ENCODE results near the gene RHBDL2. TPM values are rescaled to one million over a fixed set of nuclear protein-coding genes. Genes with fewer than 3 reads are reported as not detected.

Gene RHBDL2
- total RNA-seq, 2 donors from 2014 or later: not detected

DNA sequence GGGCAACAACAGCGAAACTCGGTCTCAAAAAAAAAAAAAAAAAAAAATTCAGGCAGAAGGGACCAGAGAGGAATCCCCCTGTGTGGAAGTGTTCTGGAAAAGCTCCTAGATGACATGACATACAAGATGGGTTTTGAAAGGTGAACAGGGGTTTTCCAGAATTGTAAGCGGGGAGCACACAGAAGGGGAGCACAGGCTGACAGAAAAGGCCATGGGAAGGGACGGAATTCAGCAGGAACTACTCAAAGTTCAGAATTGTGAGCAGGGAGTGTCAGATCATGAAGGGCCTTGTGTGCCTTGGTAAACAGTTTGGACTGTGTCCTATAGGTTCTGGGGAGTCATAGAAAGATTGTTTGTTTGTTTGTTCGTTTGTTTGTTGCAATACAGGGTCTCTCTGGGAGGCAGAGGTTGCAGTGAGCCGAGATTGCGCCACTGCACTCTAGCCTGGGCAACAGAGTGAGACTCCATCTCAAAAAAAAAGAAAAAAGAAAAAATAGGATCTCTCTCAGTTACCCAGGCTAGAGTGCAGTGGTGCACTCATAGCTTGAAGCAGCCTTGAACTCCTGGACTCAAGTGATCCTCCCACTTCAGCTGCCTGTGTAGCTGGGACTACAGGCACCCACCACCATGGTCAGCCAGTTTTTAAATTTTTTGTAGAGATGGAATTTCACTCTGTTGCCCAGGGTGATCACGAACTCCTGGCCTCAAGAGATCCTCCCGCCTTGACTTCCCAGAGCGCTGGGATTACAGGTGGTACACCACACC, 1.2 kb upstream of the RHBDL2 start:
- H3K27ac Mint-ChIP-seq: no peak overlapping the region
- WGBS, 2 experiments (ENCODE audit: insufficient coverage in 1 of 2, insufficient read length in 1 of 2): 93 to 96% methylated on average over 8 to 10 of the region's 10 CpGs

DNA sequence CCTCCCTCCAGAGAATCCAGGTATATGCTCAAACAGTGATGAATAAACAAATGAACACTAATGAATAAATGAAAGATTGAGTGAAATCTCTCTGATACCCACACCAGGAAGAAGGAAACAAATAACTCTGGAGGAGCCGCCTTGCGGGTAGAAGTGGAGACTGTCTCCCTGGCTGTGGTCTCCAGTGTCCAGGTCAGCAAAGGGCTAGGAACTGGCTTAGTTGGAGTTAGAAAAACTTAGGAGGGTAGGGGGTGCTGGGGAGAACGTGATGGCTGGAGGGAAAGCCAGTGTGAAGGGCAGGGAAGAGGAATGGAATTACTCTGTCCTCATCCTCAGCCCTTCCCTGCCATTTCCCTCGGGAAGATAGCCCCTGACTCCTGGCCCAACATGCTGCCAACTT, 537 bp downstream of the RHBDL2 start:
- H3K27me3 ChIP-seq (ENCODE audit: control insufficient read depth, insufficient read depth, low read length, poor library complexity, severe bottlenecking): no peaks in the 10 kb centered on the region
- no peaks in the 10 kb centered on the region for H3K36me3 ChIP-seq (ENCODE audit: control insufficient read depth, insufficient read depth, low read length)
- H3K27ac ChIP-seq (ENCODE audit: low read depth, low read length): no peak overlapping the region
- H3K4me1 ChIP-seq (ENCODE audit: control insufficient read depth, insufficient read depth, low read length): no peaks in the 10 kb centered on the region
- peak; percentile 46 for DNase-seq
- no peak overlapping the region for H3K4me3 ChIP-seq (ENCODE audit: low read length)
- WGBS, 2 experiments (ENCODE audit: insufficient coverage in 1 of 2, insufficient read length in 1 of 2): 77 to 90% methylated on average over 3 to 4 of the region's 4 CpGs
- no peaks in the 10 kb centered on the region for H3K9me3 ChIP-seq (ENCODE audit: control insufficient read depth, low read length)
- Mint-ChIP-seq H3K4me3 (no peak overlapping the region), H3K27me3 (ENCODE audit: insufficient read depth) (no peaks in the 10 kb centered on the region), H3K9me3 (no peaks in the 10 kb centered on the region), H3K27ac (no peak overlapping the region), H3K36me3 (ENCODE audit: low read depth) (no peaks in the 10 kb centered on the region), H3K4me1 (no peaks in the 10 kb centered on the region)
- no peak for TF ChIP-seq CTCF (conservative IDR thresholded peaks at IDR 0.05)
- H3K9ac ChIP-seq (ENCODE audit: extremely low read depth, low read length, poor library complexity, severe bottlenecking): no peak overlapping the region

More for the DNA sequence above, 1.2 kb upstream of the RHBDL2 start:
- Histone ChIP-seq H3K36me3 (ENCODE audit: control insufficient read depth, insufficient read depth, low read length) (no peaks in the 10 kb centered on the region), H3K4me1 (ENCODE audit: control insufficient read depth, insufficient read depth, low read length) (no peaks in the 10 kb centered on the region), H3K4me3 (ENCODE audit: low read length) (no peak overlapping the region), H3K9me3 (ENCODE audit: control insufficient read depth, low read length) (peaks cover 10% of the 10 kb centered on the region), H3K27ac (ENCODE audit: low read depth, low read length) (no peak overlapping the region), H3K9ac (ENCODE audit: extremely low read depth, low read length, poor library complexity, severe bottlenecking) (no peak overlapping the region), H3K27me3 (ENCODE audit: control insufficient read depth, insufficient read depth, low read length, poor library complexity, severe bottlenecking) (no peaks in the 10 kb centered on the region)
- DNase-seq: no peak
- Mint-ChIP-seq H3K9me3 (peaks cover 14% of the 10 kb centered on the region), H3K4me3 (no peak overlapping the region), H3K27me3 (ENCODE audit: insufficient read depth) (peaks cover 1% of the 10 kb centered on the region), H3K4me1 (no peaks in the 10 kb centered on the region), H3K36me3 (ENCODE audit: low read depth) (no peaks in the 10 kb centered on the region)
- no peak for TF ChIP-seq CTCF (conservative IDR thresholded peaks at IDR 0.05)

- H3K27me3 Mint-ChIP-seq (ENCODE audit: insufficient read depth): no peaks in the 10 kb centered on the region
- no peak overlapping the region for H3K9ac ChIP-seq (ENCODE audit: extremely low read depth, low read length, poor library complexity, severe bottlenecking)
- no peaks in the 10 kb centered on the region for H3K4me1 ChIP-seq (ENCODE audit: control insufficient read depth, insufficient read depth, low read length)
- H3K9me3 ChIP-seq (ENCODE audit: control insufficient read depth, low read length): no peaks in the 10 kb centered on the region
- no peaks in the 10 kb centered on the region for H3K36me3 Mint-ChIP-seq (ENCODE audit: low read depth)
- WGBS, 2 experiments (ENCODE audit: insufficient coverage in 1 of 2, insufficient read length in 1 of 2): 87 to 100% methylated on average over 2 to 9 of the region's 9 CpGs
- H3K4me3 ChIP-seq (ENCODE audit: low read length): no peak overlapping the region
- no peak for DNase-seq
- no peaks in the 10 kb centered on the region for H3K27me3 ChIP-seq (ENCODE audit: control insufficient read depth, insufficient read depth, low read length, poor library complexity, severe bottlenecking)
- no peak overlapping the region for H3K27ac Mint-ChIP-seq
- no peaks in the 10 kb centered on the region for H3K4me1 Mint-ChIP-seq
- H3K9me3 Mint-ChIP-seq: no peaks in the 10 kb centered on the region
- no peak overlapping the region for H3K27ac ChIP-seq (ENCODE audit: low read depth, low read length)
- TF ChIP-seq CTCF (conservative IDR thresholded peaks at IDR 0.05): no peak
- no peak overlapping the region for H3K4me3 Mint-ChIP-seq
- no peaks in the 10 kb centered on the region for H3K36me3 ChIP-seq (ENCODE audit: control insufficient read depth, insufficient read depth, low read length)
Observed at GRCh38 chr1:38940339-38941047, 1.1 kb downstream of the RHBDL2 start.

Data from endodermal cell (in vitro differentiated cells).